Fibroblast of lung (primary cell): ENCODE measurements around the gene FSIP1.

Experiments used
- EZH2 ChIP-seq: IDR thresholded peaks from 2 replicates; pipeline ENCODE4 v1.5.1; 2012; ENCODE audit warnings: low read length, control low read depth, mild to moderate bottlenecking; ENCODE audit errors: missing control alignments
- TF ChIP-seq, protein P1 (sequence below), 2 donors: IDR thresholded peaks in 1 of 2; conservative IDR thresholded peaks in 1 of 2; 1 replicate in 1 of 2; 2 replicates in 1 of 2; pipeline ENCODE4 v1.5.1; 2011 to 2012; ENCODE audit warnings: low read length in 2 of 2, control low read depth in 1 of 2, inconsistent platforms in 1 of 2, low read depth in 1 of 2, mild to moderate bottlenecking in 1 of 2

DNA sequence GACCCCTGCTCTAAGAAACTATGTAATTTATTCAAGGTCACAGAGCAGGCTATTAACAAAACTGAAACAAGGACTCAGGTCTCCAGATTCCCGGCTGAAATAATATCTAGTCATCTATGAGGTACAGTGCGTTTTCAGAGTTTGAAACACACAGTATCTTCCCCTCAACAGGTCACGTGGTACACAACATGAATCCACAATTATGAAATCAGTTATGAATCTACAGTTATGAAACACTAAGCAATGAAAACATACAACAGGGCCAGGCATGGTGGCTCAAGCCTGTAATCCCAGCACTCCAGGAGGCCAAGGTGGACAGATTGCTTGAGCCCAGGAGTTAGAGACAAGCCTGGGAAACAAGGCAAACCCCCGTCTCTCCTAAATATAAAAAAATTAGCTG is 72.7 kb downstream of the FSIP1 start:
- TF ChIP-seq, protein P1, sequence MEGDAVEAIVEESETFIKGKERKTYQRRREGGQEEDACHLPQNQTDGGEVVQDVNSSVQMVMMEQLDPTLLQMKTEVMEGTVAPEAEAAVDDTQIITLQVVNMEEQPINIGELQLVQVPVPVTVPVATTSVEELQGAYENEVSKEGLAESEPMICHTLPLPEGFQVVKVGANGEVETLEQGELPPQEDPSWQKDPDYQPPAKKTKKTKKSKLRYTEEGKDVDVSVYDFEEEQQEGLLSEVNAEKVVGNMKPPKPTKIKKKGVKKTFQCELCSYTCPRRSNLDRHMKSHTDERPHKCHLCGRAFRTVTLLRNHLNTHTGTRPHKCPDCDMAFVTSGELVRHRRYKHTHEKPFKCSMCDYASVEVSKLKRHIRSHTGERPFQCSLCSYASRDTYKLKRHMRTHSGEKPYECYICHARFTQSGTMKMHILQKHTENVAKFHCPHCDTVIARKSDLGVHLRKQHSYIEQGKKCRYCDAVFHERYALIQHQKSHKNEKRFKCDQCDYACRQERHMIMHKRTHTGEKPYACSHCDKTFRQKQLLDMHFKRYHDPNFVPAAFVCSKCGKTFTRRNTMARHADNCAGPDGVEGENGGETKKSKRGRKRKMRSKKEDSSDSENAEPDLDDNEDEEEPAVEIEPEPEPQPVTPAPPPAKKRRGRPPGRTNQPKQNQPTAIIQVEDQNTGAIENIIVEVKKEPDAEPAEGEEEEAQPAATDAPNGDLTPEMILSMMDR (conservative IDR thresholded peaks at IDR 0.05 in 1 of 2, IDR thresholded peaks at IDR 0.05 in 1 of 2; ENCODE audit: low read depth in 1 of 2, low read length in 2 of 2) = no peak
- no peak for TF ChIP-seq EZH2
